Measurements from ENCODE around the gene SERPINA12. TPM values are rescaled to one million over a fixed set of nuclear protein-coding genes. Genes with fewer than 3 reads are reported as not detected.

The SERPINA12 gene
- total and polyA plus RNA-seq, 2 of the 13 experiments (the other 11 are each of a cell fraction or from before 2014, with no cell fraction given): 0.08 TPM; not detected in 1

DNA sequence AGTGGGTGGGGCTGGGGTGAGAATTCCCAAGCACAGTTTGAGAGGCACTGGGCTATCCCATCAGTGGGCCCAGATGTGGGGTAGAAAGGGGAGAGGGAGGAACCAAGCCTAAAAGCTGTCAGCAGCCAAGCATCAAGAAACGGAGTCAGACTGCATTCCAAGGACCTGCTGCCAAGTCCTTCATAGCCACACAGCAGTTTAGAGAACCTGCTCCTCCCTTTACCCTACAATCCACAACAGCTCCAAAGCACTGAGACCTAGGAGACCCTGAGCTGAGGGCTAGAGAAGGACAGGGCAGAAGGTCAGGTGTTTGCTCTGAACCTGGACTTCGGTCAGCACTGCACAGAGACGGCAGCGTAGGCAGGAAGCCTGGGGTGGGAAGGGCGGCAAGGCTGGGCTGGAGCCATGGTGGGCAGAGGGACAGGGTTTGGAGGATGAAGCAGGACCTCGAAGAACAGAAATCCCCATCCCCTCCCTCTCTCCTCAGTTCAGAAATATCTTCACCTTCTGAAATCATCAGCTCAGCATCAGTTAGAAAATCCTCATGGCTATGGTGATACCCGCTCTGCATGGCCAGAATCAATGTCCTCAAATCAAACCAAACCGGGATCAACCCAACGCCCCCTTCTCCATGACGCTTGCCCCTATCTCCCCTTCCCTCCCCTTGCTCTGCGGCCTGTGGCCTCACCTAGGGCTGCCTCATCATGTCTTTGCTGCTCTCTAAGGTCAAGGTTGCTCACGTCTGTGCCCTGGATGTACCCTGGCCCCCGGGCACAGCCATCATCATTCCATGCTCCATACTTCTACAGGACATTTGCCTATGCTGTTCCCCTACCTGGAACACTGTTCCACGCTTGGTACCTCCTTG, 39.1 kb upstream of the SERPINA12 start (continued):
- TF ChIP-seq, protein P1, sequence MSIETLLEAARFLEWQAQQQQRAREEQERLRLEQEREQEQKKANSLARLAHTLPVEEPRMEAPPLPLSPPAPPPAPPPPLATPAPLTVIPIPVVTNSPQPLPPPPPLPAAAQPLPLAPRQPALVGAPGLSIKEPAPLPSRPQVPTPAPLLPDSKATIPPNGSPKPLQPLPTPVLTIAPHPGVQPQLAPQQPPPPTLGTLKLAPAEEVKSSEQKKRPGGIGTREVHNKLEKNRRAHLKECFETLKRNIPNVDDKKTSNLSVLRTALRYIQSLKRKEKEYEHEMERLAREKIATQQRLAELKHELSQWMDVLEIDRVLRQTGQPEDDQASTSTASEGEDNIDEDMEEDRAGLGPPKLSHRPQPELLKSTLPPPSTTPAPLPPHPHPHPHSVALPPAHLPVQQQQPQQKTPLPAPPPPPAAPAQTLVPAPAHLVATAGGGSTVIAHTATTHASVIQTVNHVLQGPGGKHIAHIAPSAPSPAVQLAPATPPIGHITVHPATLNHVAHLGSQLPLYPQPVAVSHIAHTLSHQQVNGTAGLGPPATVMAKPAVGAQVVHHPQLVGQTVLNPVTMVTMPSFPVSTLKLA (IDR thresholded peaks at IDR 0.05): no peak
- TF ChIP-seq SOX6 (IDR thresholded peaks at IDR 0.05): no peak
- TF ChIP-seq SOX6 (CRISPR knock-in tag; IDR thresholded peaks at IDR 0.05): peak; percentile 70
- TF ChIP-seq MBNL3 (CRISPR knock-in tag; conservative IDR thresholded peaks at IDR 0.05): no peak
- TF ChIP-seq ZNF644 (CRISPR knock-in tag; IDR thresholded peaks at IDR 0.05; ENCODE audit: low read depth): peak; percentile 76; the same call in 1 of the 2 replicates
- 0 out of 2 replicates have a peak, but pooled peaks have one; percentile 29 for TF ChIP-seq ZNF629 (CRISPR knock-in tag; conservative IDR thresholded peaks at IDR 0.05)
- TF ChIP-seq, protein P2, sequence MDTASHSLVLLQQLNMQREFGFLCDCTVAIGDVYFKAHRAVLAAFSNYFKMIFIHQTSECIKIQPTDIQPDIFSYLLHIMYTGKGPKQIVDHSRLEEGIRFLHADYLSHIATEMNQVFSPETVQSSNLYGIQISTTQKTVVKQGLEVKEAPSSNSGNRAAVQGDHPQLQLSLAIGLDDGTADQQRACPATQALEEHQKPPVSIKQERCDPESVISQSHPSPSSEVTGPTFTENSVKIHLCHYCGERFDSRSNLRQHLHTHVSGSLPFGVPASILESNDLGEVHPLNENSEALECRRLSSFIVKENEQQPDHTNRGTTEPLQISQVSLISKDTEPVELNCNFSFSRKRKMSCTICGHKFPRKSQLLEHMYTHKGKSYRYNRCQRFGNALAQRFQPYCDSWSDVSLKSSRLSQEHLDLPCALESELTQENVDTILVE (CRISPR knock-in tag; IDR thresholded peaks at IDR 0.05): no peak
- TF ChIP-seq, protein P3, sequence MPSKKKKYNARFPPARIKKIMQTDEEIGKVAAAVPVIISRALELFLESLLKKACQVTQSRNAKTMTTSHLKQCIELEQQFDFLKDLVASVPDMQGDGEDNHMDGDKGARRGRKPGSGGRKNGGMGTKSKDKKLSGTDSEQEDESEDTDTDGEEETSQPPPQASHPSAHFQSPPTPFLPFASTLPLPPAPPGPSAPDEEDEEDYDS (CRISPR knock-in tag; IDR thresholded peaks at IDR 0.05): no peak
- TF ChIP-seq, protein P4, sequence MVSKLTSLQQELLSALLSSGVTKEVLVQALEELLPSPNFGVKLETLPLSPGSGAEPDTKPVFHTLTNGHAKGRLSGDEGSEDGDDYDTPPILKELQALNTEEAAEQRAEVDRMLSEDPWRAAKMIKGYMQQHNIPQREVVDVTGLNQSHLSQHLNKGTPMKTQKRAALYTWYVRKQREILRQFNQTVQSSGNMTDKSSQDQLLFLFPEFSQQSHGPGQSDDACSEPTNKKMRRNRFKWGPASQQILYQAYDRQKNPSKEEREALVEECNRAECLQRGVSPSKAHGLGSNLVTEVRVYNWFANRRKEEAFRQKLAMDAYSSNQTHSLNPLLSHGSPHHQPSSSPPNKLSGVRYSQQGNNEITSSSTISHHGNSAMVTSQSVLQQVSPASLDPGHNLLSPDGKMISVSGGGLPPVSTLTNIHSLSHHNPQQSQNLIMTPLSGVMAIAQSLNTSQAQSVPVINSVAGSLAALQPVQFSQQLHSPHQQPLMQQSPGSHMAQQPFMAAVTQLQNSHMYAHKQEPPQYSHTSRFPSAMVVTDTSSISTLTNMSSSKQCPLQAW (CRISPR knock-in tag; IDR thresholded peaks at IDR 0.05): peak; percentile 86
- TF ChIP-seq THAP11 (CRISPR knock-in tag; IDR thresholded peaks at IDR 0.05): 0 out of 2 replicates have a peak, but pooled peaks have one; percentile 33
- no peak for TF ChIP-seq ZNF773 (CRISPR knock-in tag; IDR thresholded peaks at IDR 0.05; ENCODE audit: borderline replicate concordance)
- TF ChIP-seq, protein P5, sequence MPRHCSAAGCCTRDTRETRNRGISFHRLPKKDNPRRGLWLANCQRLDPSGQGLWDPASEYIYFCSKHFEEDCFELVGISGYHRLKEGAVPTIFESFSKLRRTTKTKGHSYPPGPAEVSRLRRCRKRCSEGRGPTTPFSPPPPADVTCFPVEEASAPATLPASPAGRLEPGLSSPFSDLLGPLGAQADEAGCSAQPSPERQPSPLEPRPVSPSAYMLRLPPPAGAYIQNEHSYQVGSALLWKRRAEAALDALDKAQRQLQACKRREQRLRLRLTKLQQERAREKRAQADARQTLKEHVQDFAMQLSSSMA (CRISPR knock-in tag; IDR thresholded peaks at IDR 0.05): no peak
- TF ChIP-seq ZBTB7A (CRISPR knock-in tag; IDR thresholded peaks at IDR 0.05): peak; percentile 88; the same call in 1 of the 2 replicates
- TF ChIP-seq, protein P6, sequence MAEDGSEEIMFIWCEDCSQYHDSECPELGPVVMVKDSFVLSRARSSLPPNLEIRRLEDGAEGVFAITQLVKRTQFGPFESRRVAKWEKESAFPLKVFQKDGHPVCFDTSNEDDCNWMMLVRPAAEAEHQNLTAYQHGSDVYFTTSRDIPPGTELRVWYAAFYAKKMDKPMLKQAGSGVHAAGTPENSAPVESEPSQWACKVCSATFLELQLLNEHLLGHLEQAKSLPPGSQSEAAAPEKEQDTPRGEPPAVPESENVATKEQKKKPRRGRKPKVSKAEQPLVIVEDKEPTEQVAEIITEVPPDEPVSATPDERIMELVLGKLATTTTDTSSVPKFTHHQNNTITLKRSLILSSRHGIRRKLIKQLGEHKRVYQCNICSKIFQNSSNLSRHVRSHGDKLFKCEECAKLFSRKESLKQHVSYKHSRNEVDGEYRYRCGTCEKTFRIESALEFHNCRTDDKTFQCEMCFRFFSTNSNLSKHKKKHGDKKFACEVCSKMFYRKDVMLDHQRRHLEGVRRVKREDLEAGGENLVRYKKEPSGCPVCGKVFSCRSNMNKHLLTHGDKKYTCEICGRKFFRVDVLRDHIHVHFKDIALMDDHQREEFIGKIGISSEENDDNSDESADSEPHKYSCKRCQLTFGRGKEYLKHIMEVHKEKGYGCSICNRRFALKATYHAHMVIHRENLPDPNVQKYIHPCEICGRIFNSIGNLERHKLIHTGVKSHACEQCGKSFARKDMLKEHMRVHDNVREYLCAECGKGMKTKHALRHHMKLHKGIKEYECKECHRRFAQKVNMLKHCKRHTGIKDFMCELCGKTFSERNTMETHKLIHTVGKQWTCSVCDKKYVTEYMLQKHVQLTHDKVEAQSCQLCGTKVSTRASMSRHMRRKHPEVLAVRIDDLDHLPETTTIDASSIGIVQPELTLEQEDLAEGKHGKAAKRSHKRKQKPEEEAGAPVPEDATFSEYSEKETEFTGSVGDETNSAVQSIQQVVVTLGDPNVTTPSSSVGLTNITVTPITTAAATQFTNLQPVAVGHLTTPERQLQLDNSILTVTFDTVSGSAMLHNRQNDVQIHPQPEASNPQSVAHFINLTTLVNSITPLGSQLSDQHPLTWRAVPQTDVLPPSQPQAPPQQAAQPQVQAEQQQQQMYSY (CRISPR knock-in tag; IDR thresholded peaks at IDR 0.05): no peak
- no peak for TF ChIP-seq SMAD3 (CRISPR knock-in tag; IDR thresholded peaks at IDR 0.05)
- TF ChIP-seq POLR2A (IDR thresholded peaks at IDR 0.05; ENCODE audit: insufficient read depth in 1 of 2, low read depth in 2 of 2, low read length in 2 of 2): peak in 1 of 2 experiments; percentile 14; a peak in 1 of 4 replicates
- TF ChIP-seq ZNF343 (CRISPR knock-in tag; IDR thresholded peaks at IDR 0.05): no peak
- TF ChIP-seq, protein P7, sequence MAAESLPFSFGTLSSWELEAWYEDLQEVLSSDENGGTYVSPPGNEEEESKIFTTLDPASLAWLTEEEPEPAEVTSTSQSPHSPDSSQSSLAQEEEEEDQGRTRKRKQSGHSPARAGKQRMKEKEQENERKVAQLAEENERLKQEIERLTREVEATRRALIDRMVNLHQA (CRISPR knock-in tag; IDR thresholded peaks at IDR 0.05): no peak
- TF ChIP-seq ZNF263 (CRISPR knock-in tag; IDR thresholded peaks at IDR 0.05): 0 out of 2 replicates have a peak, but pooled peaks have one; percentile 40

All from HepG2 (cell line).